GM21528 (cell line): ENCODE measurements around the gene HSD11B1.

Experiments
- ATAC-seq: cut with Tn5 transposase; IDR thresholded peaks from one replicate; pipeline ENCODE4 v1.9.1; 2021; ENCODE audit warnings: mild to moderate bottlenecking, moderate library complexity; ENCODE audit not compliant: unreplicated experiment, low FRiP score

The HSD11B1 gene

GRCh38 chr1:209751627-209752231 lies 47.1 kb downstream of the HSD11B1 start:
- peak; percentile 51 for ATAC-seq

GRCh38 chr1:209752890-209753289 lies 48.2 kb downstream of the HSD11B1 start:
- no peak for ATAC-seq

- no peak for ATAC-seq
These were observed 50.6 kb downstream of the HSD11B1 start for GRCh38 chr1:209755256-209755655.

GRCh38 chr1:209755926-209756614 lies 51.4 kb downstream of the HSD11B1 start, which contains the start of gene TRAF3IP3:
Gene TRAF3IP3, plus strand, starts transcription at chr1:209756053. Its CDS starts 3,987 bp downstream, at chr1:209760040.
- peak; percentile 78 for ATAC-seq

DNA sequence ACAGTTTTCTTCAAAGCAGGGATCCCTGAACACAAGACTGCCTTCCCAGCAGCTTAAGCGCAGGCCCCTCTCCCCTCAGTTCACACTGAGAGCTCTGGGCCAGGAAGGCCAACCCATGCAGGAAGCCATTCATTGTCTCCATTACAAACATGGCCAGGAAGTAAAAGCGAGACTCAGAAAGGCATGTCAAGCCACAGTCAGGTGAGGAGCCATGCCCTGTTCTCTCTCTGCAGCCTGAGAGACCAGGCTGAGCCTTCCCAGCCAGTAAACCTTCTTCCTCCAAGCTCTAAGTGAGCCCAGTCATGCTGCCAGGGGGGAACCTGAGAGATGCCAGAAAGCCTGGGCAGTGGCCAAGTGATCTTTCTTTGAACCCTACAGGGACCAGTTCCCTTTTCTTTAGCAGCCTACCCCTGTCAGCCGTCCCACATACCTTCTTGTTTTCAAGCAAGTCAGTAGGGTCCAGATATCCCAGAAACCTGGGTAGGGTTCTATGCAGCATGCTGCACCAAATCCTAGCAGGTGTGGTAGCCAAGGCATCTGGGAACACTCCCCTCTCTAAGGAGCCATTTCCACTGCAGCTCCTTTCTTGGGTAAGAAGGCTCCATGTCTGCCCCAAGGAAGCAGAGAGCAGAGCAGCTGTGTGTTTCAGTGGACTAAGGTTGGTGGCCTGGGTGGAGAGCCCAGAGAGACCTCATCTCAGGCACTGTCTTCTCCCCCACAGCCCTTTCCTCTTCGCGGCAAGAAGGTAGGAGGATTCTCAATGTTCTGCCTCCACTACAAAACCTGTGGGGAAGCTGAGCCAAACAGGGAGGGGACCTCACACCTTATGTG lies 52.2 kb downstream of the HSD11B1 start:
- ATAC-seq = peak; percentile 40

GRCh38 chr1:209758400-209758799 lies 53.8 kb downstream of the HSD11B1 start:
- no peak for ATAC-seq

GRCh38 chr1:209759829-209760359 lies 55.2 kb downstream of the HSD11B1 start:
- ATAC-seq = no peak

DNA sequence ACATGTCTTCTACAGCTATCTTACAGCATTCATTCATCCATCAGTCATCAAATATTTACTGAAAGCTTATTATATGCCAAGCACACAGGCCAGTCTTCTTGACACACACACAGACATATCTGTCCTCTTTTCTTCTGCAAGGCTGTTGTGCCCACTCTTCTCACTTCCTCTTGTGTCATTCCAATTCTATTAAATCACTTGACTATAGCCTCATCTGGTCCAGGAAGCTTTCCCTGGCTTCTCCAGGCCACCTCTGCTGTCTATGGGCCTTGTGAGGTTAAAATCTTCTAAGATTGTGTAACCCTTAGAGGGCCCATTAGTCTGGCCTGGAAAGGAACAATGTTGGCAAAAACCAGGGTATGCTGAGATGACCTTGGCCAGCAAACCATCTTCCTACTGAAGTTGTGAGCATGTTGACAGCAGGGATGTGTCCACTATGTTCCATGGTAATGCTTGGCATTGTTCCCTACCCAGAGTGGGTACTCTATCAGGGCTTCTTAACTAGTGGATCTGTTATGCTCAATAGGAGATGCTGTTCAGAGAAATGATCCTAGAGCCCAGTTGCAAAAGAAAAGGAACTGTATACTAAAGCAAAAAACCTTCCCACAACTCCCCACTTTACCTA lies 56.5 kb downstream of the HSD11B1 start:
- ATAC-seq = no peak

DNA sequence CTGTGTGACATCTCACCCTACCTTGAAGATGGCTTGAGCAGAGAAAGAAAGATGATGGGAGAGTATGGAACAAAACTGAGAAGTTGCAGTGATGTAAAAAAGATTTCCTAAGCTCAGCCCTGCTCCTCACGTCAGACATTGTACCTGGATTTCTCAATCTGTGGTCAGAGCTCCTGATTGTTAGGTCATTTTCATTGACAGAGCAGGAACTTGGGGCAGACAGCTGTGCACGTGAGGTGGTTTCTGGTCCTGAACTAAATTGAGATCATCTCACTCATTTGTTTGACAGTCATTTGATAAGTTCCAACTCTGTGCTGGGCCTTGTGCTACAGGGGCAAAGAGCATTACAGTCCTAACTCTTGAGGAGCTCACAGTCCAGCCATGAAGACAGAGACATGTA lies 61.4 kb downstream of the HSD11B1 start:
- no peak for ATAC-seq

DNA sequence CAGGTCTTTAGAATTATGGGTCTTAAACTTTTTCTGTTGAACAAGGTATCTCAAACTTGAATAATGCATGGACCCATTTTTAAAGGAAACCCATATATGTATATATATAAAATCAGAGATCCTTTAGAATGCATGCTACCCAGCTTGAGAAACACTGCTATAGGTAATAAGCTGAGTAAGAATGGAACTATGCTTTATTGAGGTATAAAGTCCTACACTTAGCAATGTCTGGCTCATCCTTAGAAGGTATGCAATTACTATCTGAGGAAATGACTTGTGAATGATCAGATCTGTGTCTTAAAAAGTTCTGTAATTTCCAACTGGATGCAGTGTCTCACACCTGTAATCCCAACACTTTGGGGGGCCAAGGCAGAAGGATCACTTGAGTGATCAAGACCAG lies 62.5 kb downstream of the HSD11B1 start:
- no peak for ATAC-seq

- ATAC-seq = no peak
These were observed 63.1 kb downstream of the HSD11B1 start for GRCh38 chr1:209767706-209768105.

GRCh38 chr1:209768354-209768774 lies 63.7 kb downstream of the HSD11B1 start:
- ATAC-seq = peak; percentile 89

DNA sequence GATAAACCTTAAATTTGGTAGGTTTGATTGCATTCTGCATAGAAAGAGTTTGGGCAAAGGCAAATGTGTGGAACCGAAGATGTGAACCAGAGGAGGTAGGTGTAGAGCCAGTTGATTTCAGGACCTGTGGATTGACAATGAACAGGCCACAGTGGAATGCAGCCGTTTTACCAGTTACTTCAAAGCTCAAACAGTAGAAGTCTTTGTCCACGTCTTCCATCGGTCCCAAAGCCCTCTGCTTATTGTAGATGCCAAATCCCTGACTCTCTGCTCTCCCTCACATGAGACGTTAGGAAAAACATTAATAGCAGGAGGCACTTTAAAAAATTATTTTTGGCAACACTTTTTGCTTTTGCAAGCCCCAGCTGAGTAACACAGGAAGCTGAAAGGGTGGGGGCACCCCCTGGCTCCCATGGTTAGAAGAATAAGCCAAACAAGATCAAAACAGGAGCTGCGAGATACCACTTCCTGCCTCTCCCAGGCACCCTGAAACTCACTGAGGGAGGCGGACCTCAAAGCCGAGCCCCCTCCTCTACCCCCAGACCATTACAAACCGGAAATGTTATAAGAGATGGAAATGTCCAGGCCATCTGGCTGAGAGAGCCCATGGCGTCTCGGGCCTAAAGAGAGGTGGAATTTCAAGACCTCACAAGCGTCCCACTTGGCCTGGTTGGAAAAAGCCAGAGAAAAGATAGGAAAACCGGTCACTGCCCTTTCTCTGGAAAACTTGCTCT lies 64.7 kb downstream of the HSD11B1 start:
- peak; percentile 82 for ATAC-seq

GRCh38 chr1:209769971-209770370 lies 65.3 kb downstream of the HSD11B1 start:
- ATAC-seq = no peak

- ATAC-seq = no peak
These were observed 66.2 kb downstream of the HSD11B1 start for GRCh38 chr1:209770636-209771415.

DNA sequence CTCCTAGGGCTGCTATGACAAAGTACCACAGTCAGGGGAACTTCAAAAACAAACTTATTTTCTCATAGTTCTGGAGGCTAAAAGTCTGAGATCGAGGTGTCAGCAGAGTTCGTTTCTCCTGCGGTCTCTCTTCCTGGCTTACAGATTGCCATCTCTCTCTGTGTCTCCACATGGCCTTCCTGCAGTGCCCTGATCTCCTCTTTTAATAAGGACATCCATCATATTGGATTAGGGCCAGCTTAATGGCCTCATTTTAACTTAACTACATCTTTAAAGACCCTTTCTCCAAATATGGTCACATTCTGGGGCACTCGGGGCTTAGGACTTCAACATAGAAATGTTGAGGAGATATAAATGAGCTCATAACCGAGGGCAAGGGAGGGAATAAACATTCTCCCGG lies 67.5 kb downstream of the HSD11B1 start:
- no peak for ATAC-seq

- ATAC-seq = peak; percentile 69
These were observed 69.9 kb downstream of the HSD11B1 start for GRCh38 chr1:209774592-209774991.

DNA sequence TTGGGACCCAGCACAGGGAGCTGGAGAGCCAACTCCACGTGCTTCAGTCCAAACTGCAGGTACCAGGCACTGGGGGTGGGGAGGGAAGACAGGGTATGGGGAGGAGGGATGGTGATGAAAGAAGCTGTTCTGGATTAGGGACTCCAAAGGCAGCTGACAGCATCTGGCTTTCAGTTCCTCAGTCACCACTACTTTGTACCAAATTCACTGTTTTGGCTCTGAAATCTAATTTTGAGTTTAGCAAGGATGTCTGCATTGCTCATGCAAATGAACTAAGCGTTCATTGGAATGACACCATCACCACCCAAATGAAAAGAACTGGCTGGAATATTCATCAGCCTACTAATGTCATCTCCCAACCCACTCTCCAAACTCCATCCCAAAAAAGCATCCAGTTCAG lies 71.0 kb downstream of the HSD11B1 start:
- no peak for ATAC-seq

DNA sequence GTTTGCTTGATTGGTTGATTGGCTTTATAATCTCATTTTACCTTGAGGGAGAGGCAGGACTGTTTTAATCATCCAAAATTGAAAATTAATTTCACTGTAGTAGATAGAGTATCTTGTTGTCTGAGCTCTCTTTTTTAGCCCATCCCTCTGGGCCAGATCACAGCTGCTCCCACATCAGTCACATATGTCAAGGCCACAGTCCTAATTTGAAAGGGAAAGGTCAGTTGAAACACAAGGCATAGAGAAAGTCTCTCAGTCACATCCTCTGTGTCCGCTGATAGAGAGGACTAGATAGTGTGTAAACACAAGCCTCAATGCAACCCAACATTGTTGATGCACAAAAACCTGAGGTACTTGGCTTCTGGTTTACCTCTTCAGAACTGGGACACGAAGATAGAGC lies 72.9 kb downstream of the HSD11B1 start:
- no peak for ATAC-seq
